OCI-LY1 (cell line): ENCODE results near the gene EIF2S1.

ENCODE experiments used
- H2AFZ ChIP-seq: fragments of 200-600 bp; sonication (generic), shearing (Covaris generic); 2 replicates; pipeline ENCODE4 v1.6.0; 2014; ENCODE audit warnings: antibody characterized with exemption, mild to moderate bottlenecking, low read length
- H3F3A ChIP-seq: fragments of 200-600 bp; sonication (generic), shearing (Covaris generic); 2 replicates; pipeline ENCODE4 v1.6.0; 2014; ENCODE audit warnings: mild to moderate bottlenecking, antibody characterized with exemption, low read length, moderate library complexity; ENCODE audit not compliant: insufficient read depth
- H3K27ac ChIP-seq: fragments of 200-600 bp; sonication (generic); 2 replicates; pipeline ENCODE4 v1.5.1; 2014; ENCODE audit warnings: low read length, mixed run types, mild to moderate bottlenecking, low read depth; ENCODE audit not compliant: poor library complexity, severe bottlenecking
- H3K27me3 ChIP-seq: fragments of 200-600 bp; sonication (generic); 2 replicates; pipeline ENCODE4 v1.6.0; 2014; ENCODE audit warnings: antibody characterized with exemption, mild to moderate bottlenecking, low read length, moderate library complexity; ENCODE audit not compliant: insufficient read depth
- H3K36me3 ChIP-seq: fragments of 200-600 bp; sonication (generic); 2 replicates; pipeline ENCODE4 v1.6.1; 2014; ENCODE audit warnings: mild to moderate bottlenecking, antibody characterized with exemption, low read length, moderate library complexity, mixed read lengths; ENCODE audit not compliant: insufficient read depth
- H3K4me1 ChIP-seq: fragments of 200-600 bp; sonication (generic); 2 replicates; pipeline ENCODE4 v1.5.1; 2014; ENCODE audit warnings: mild to moderate bottlenecking, low read length, moderate library complexity; ENCODE audit not compliant: insufficient read depth, severe bottlenecking
- H3K4me2 ChIP-seq: fragments of 200-600 bp; sonication (generic), shearing (Covaris generic); 2 replicates; pipeline ENCODE4 v1.6.1; 2014; ENCODE audit warnings: low read length
- H3K4me3 ChIP-seq: fragments of 200-600 bp; sonication (generic); 2 replicates; pipeline ENCODE4 v1.5.1; 2014; ENCODE audit warnings: low read length, low read depth, mild to moderate bottlenecking, mixed read lengths; ENCODE audit not compliant: poor library complexity, severe bottlenecking
- H3K79me2 ChIP-seq: fragments of 200-600 bp; shearing (Covaris generic); 2 replicates; pipeline ENCODE4 v1.6.1; 2016; ENCODE audit warnings: mixed run types, low read length, mixed read lengths; ENCODE audit not compliant: insufficient read depth
- H3K9ac ChIP-seq: fragments of 200-600 bp; sonication (generic), shearing (Covaris generic); 2 replicates; pipeline ENCODE4 v1.6.1; 2014; ENCODE audit warnings: mild to moderate bottlenecking, low read length, mixed read lengths
- H3K9me2 ChIP-seq: fragments of 200-600 bp; sonication (generic), shearing (Covaris generic); 2 replicates; pipeline ENCODE4 v1.6.1; 2014; ENCODE audit warnings: low read depth, mild to moderate bottlenecking, low read length, mixed read lengths
- H3K9me3 ChIP-seq: fragments of 200-600 bp; shearing (Covaris generic); 2 replicates; pipeline ENCODE4 v1.6.1; 2014; ENCODE audit warnings: low read length, mixed read lengths
- H4K20me1 ChIP-seq: fragments of 200-600 bp; sonication (generic), shearing (Covaris generic); 2 replicates; pipeline ENCODE4 v1.6.0; 2016; ENCODE audit warnings: mild to moderate bottlenecking, low read length; ENCODE audit not compliant: insufficient read depth
- CTCF ChIP-seq: fragments of 200-600 bp; sonication (generic), shearing (Covaris generic); IDR thresholded peaks from 2 replicates; pipeline ENCODE4 v1.5.1; 2017; ENCODE audit warnings: mild to moderate bottlenecking, antibody characterized with exemption, low read length, moderate library complexity, mixed read lengths
- EZH2 ChIP-seq: fragments of 200-600 bp; sonication (generic), shearing (Covaris generic); IDR thresholded peaks from 2 replicates; pipeline ENCODE4 v1.8.0; 2017; ENCODE audit warnings: borderline replicate concordance, mixed run types, mild to moderate bottlenecking, antibody characterized with exemption, low read length, moderate library complexity, mixed read lengths

The EIF2S1 gene

GRCh38 chr14:67423424-67423823 is 63.3 kb downstream of the EIF2S1 start:
- TF ChIP-seq EZH2 (no peak), CTCF (no peak)
- Histone ChIP-seq H3K9me3 (no peaks in the 10 kb centered on the region), H3K27me3 (no peaks in the 10 kb centered on the region)

GRCh38 chr14:67424539-67424938 is 64.4 kb downstream of the EIF2S1 start:
- TF ChIP-seq CTCF, result no peak
- TF ChIP-seq EZH2, result no peak
- no peaks in the 10 kb centered on the region for H3K9me3 ChIP-seq
- H3K27me3 ChIP-seq, result no peaks in the 10 kb centered on the region
- H3K9ac ChIP-seq, result no peak overlapping the region
- no peak overlapping the region for H3K4me3 ChIP-seq
- no peaks in the 10 kb centered on the region for H4K20me1 ChIP-seq
- H3K4me1 ChIP-seq, result no peaks in the 10 kb centered on the region
- no peak overlapping the region for H3K27ac ChIP-seq
- H3K79me2 ChIP-seq, result no peaks in the 10 kb centered on the region
- no peak overlapping the region for H2AFZ ChIP-seq
- no peaks in the 10 kb centered on the region for H3K9me2 ChIP-seq
- no peak overlapping the region for H3K4me2 ChIP-seq
- H3K36me3 ChIP-seq, result no peaks in the 10 kb centered on the region
- no peaks in the 10 kb centered on the region for H3F3A ChIP-seq

More at GRCh38 chr14:67423424-67423823, 63.3 kb downstream of the EIF2S1 start:
- Histone ChIP-seq H3K9me2 (no peaks in the 10 kb centered on the region), H3K9ac (no peak overlapping the region), H2AFZ (no peak overlapping the region), H3K79me2 (no peaks in the 10 kb centered on the region), H4K20me1 (no peaks in the 10 kb centered on the region), H3K27ac (no peak overlapping the region), H3K4me2 (no peak overlapping the region), H3F3A (no peaks in the 10 kb centered on the region), H3K4me3 (no peak overlapping the region), H3K4me1 (no peaks in the 10 kb centered on the region), H3K36me3 (no peaks in the 10 kb centered on the region)

GRCh38 chr14:67425608-67426007 is 65.5 kb downstream of the EIF2S1 start:
- TF ChIP-seq CTCF (no peak), EZH2 (no peak)
- no peak overlapping the region for H2AFZ ChIP-seq
- H3K9me3 ChIP-seq, result no peaks in the 10 kb centered on the region
- no peaks in the 10 kb centered on the region for H3F3A ChIP-seq
- no peak overlapping the region for H3K4me2 ChIP-seq
- no peak overlapping the region for H3K9ac ChIP-seq
- H3K36me3 ChIP-seq, result no peaks in the 10 kb centered on the region
- H3K27ac ChIP-seq, result no peak overlapping the region
- 0 out of 2 replicates have a peak, but pooled peaks cover 2% of the 10 kb centered on the region for H3K27me3 ChIP-seq
- H3K4me3 ChIP-seq, result no peak overlapping the region
- H3K79me2 ChIP-seq, result no peaks in the 10 kb centered on the region
- no peaks in the 10 kb centered on the region for H3K9me2 ChIP-seq
- no peaks in the 10 kb centered on the region for H4K20me1 ChIP-seq
- no peaks in the 10 kb centered on the region for H3K4me1 ChIP-seq
